ENCODE measurements around the gene ST6GALNAC2. TPM values are rescaled to one million over a fixed set of nuclear protein-coding genes. Genes with fewer than 3 reads are reported as not detected.

ST6GALNAC2 gene
- total RNA-seq, 4 donors from 2014 or later, result 71.1 to 94.3 (median 80.3) TPM

DNA sequence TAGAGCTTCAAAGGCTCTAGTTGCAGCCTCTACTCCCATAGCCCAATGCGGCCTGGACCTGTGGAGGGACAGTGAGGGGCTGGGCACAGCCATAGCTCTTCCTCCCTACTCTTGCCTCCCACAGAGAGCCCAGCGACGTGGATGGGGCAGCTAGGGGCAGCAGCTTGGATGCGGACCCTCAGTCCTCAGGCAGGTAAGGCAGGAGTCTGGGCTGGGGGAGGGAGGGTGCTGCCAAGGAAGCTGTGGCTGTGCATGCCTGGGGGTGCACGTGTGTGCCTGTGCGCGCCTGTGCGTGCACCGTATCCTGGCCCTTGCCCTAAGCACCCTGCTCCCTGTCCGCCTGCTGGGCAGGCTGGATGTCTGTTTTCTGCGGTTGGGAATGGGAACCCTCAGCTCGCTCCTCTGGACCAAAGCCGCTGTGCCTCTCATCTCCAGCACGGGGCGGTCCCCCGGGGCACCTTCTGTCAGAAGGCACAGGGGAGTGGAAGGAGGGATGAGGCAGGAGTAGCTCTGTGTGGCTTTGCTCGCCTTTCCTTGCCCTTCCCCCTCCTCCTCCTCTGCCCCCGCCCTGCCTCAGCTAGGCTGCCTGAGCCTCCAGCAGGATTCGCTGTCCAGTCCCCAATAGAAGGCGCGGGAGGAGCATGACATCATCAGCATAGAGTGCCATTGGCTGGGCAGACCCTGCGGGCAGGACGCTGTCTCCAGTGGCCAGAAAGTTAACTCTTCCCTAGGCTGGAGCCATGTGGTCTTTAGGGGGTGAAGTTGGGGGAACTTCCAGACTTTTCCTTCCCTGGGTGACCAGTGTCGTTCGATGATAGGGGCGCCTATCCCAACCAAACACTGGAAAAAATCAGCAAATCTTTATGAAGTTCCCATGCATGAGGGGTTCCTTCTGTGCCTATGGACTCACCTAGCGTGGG lies 45.0 kb downstream of the ST6GALNAC2 start:
- TF ChIP-seq POLR2AphosphoS5 (IDR thresholded peaks at IDR 0.05), result peak in 2 of 3 donors; percentile 7 to 49
- TF ChIP-seq, protein P1, sequence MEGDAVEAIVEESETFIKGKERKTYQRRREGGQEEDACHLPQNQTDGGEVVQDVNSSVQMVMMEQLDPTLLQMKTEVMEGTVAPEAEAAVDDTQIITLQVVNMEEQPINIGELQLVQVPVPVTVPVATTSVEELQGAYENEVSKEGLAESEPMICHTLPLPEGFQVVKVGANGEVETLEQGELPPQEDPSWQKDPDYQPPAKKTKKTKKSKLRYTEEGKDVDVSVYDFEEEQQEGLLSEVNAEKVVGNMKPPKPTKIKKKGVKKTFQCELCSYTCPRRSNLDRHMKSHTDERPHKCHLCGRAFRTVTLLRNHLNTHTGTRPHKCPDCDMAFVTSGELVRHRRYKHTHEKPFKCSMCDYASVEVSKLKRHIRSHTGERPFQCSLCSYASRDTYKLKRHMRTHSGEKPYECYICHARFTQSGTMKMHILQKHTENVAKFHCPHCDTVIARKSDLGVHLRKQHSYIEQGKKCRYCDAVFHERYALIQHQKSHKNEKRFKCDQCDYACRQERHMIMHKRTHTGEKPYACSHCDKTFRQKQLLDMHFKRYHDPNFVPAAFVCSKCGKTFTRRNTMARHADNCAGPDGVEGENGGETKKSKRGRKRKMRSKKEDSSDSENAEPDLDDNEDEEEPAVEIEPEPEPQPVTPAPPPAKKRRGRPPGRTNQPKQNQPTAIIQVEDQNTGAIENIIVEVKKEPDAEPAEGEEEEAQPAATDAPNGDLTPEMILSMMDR (IDR thresholded peaks at IDR 0.05), result peak in 1 of 2 donors; percentile 21
- TF ChIP-seq POLR2A (IDR thresholded peaks at IDR 0.05), result no peak
- Histone ChIP-seq H3K27me3 (peaks cover 6% of the 10 kb centered on the region), H3K4me1 (peaks cover 71% of the 10 kb centered on the region), H3K4me3 (peak overlapping the region; percentile 36), H3K27ac (no peak overlapping the region), H3K36me3 (no peaks in the 10 kb centered on the region), H3K9me3 (no peaks in the 10 kb centered on the region)
- WGBS, result 27% methylated on average over 6 of the region's 27 CpGs
- DNase-seq (ENCODE audit: low spot score in 2 of 2), result peak; percentile 95 to 96

GRCh38 chr17:76539631-76540271 lies 45.9 kb downstream of the ST6GALNAC2 start, which contains the start of gene PRCD:
Gene PRCD, plus strand, starts transcription at chr17:76540044. Its CDS starts 98 bp downstream, at chr17:76540142.
- no peak for DNase-seq (ENCODE audit: low spot score in 2 of 2)
- Histone ChIP-seq H3K27me3 (peaks cover 6% of the 10 kb centered on the region), H3K36me3 (no peaks in the 10 kb centered on the region), H3K9me3 (no peaks in the 10 kb centered on the region), H3K4me3 (peak within 1 kb of the TSS; percentile 36), H3K4me1 (peaks cover 69% of the 10 kb centered on the region), H3K27ac (no peak within 1 kb of the TSS)
- 82% methylated on average over 18 of the region's 22 CpGs for WGBS
- TF ChIP-seq EP300 (IDR thresholded peaks at IDR 0.05) (no peak), POLR2A (IDR thresholded peaks at IDR 0.05) (no peak), POLR2AphosphoS5 (IDR thresholded peaks at IDR 0.05) (no peak)
- TF ChIP-seq, protein P1 (IDR thresholded peaks at IDR 0.05), result no peak

DNA sequence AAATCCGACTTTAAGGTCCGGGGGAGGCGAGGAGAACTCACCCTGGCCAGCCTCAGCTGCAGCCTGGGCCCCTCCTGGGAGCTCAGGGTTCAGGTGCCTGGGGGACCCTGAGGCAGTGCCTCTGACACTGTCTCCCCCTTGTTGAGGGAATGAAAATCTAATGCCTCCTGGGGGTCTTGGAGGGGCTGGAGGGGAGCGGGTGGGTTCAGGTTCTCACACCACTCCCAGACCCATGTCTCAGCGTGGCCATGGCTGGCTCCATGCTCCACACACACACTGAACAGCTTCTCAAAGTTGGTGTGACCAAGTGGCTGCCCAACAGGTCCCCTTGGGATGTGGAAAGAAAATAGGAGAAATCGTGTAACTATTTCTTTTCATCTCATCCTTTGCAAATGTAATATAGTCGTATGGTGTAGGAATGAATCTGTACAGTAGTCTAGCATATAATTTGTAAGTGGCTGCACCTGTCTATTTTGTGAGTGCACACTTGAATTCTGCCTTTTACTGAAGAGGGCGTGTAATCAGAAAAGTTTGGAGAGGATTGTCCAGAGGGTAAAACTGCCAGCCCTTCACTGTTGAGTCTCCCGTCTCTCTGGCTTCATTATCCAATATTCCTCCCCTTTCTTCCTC lies 46.6 kb downstream of the ST6GALNAC2 start:
- TF ChIP-seq POLR2AphosphoS5 (IDR thresholded peaks at IDR 0.05) (no peak), POLR2A (IDR thresholded peaks at IDR 0.05) (no peak), EP300 (IDR thresholded peaks at IDR 0.05) (no peak)
- TF ChIP-seq, protein P1 (IDR thresholded peaks at IDR 0.05), result no peak
- Histone ChIP-seq H3K9me3 (no peaks in the 10 kb centered on the region), H3K4me1 (peaks cover 64% of the 10 kb centered on the region), H3K27me3 (peaks cover 6% of the 10 kb centered on the region), H3K4me3 (peak overlapping the region; percentile 56), H3K27ac (no peak overlapping the region), H3K36me3 (no peaks in the 10 kb centered on the region)
- no peak for DNase-seq (ENCODE audit: low spot score in 2 of 2)
- 92% methylated on average over 9 of the region's 9 CpGs for WGBS

DNA sequence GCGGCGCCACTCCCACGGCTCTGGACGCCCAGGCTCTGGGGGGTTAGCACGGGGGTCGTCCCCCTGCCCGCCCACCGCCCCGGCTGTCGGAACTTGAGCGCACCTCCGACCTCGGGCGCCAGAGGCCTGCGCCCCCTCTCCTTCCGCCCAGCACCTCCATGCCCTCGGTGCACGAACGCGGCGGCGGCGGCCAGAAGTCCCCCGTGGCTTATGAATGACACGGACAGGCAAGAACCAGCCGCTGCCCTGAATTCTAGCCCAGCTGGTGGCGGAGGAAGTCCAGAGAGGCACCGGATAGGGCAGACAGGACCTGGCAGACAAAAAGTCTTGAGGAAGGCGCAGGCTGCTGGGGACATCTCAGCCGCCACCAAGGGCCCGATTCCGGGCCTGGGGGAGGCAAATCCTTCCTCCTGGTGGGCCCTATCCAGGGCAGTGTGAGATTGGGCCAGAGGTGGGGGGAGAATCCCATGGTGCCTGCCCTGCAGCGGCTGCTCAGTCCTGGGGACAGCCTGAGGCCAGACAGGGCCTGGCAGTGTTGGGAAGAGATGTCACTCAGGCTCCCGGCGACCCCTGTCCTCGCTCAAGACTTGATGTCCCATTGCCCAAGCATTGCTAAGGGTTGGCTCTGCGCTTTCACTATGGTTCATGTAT lies 47.3 kb downstream of the ST6GALNAC2 start:
- H3K36me3 ChIP-seq, result no peaks in the 10 kb centered on the region
- H3K27ac ChIP-seq, result peak overlapping the region; percentile 57
- 50% methylated on average over 11 of the region's 37 CpGs for WGBS
- DNase-seq (ENCODE audit: low spot score in 2 of 2), result no peak
- H3K4me3 ChIP-seq, result peak overlapping the region; percentile 56
- H3K27me3 ChIP-seq, result peaks cover 6% of the 10 kb centered on the region
- no peaks in the 10 kb centered on the region for H3K9me3 ChIP-seq
- TF ChIP-seq, protein P1 (IDR thresholded peaks at IDR 0.05), result no peak
- no peak for TF ChIP-seq POLR2AphosphoS5 (IDR thresholded peaks at IDR 0.05)
- TF ChIP-seq POLR2A (IDR thresholded peaks at IDR 0.05), result no peak
- TF ChIP-seq EP300 (IDR thresholded peaks at IDR 0.05), result no peak
- peaks cover 58% of the 10 kb centered on the region for H3K4me1 ChIP-seq
